Activated T-cell treated with anti-CD3 and anti-CD28 coated beads, Interleukin-2, amount 50 U/mL, for 72 hours (primary cell): Measurements from ENCODE around the gene AHCYL1. TPM values are rescaled to one million over a fixed set of nuclear protein-coding genes. Genes with fewer than 3 reads are reported as not detected.

Source experiments
- ATAC-seq, 2 donors: fragments of 150-1000 bp; cut with Tn5 transposase; replicated peaks in 1 of 2; 2 replicates each; pipeline ENCODE4 v1.10.0; 2021; ENCODE audit warnings: moderate library complexity in 2 of 2, mild to moderate bottlenecking in 1 of 2
- DNase-seq, 2 donors: peaks; one replicate each; pipeline ENCODE4 v3.0.0; 2021 to 2022; ENCODE audit warnings: mixed read lengths in 1 of 2
- H3K27ac Mint-ChIP-seq: one replicate; pipeline ENCODE4 v1.8.0; 2022; ENCODE audit warnings: mild to moderate bottlenecking, moderate library complexity, mixed read lengths
- H3K27me3 Mint-ChIP-seq: one replicate; pipeline ENCODE4 v1.8.0; 2022; ENCODE audit warnings: low read depth, mixed read lengths
- H3K36me3 Mint-ChIP-seq, 2 donors: one replicate each; pipeline ENCODE4 v1.8.0; 2022; ENCODE audit warnings: mixed read lengths in 2 of 2, mild to moderate bottlenecking in 1 of 2; ENCODE audit not compliant: insufficient read depth in 2 of 2
- H3K4me1 Mint-ChIP-seq: one replicate; pipeline ENCODE4 v1.8.0; 2022; ENCODE audit warnings: low read depth, mixed read lengths
- H3K4me3 Mint-ChIP-seq, 2 donors: one replicate each; pipeline ENCODE4 v1.8.0; 2022; ENCODE audit warnings: mild to moderate bottlenecking in 2 of 2, mixed read lengths in 2 of 2, moderate library complexity in 2 of 2
- H3K9me3 Mint-ChIP-seq, 2 donors: one replicate each; pipeline ENCODE4 v1.8.0; 2022; ENCODE audit warnings: mixed read lengths in 2 of 2
- total RNA-seq, 2 donors: library from RNA; stranded (reverse); gene quantifications; one replicate each; pipeline ENCODE4 v1.2.3, GENCODE V29; 2022

AHCYL1 gene
- total RNA-seq, 2 donors from 2014 or later: 87.0 to 101 TPM

DNA sequence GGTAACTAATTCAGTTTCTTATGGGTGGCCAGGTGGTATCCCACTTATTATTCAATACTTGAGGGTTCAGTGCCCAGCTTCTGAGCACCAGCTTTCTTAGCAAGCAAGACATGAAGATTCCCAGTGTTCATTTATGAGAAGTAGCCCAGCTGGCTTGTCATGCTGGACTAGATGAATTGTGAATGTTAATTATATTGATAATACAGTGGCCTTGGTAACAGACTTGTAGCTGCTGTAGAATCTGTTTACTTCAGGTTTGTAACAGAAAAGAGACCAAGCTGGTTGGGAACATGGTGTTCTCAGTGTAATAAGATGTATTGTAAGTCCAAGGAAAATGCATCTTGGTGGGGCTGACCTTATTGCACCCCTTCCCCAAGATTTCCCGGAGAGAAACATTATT lies 10.1 kb downstream of the AHCYL1 start:
- no peak for DNase-seq
- no peaks in the 10 kb centered on the region for H3K9me3 Mint-ChIP-seq
- H3K27ac Mint-ChIP-seq: peak overlapping the region; percentile 91
- H3K36me3 Mint-ChIP-seq: peaks cover 0 to 8% of the 10 kb centered on the region in 2 donors
- H3K27me3 Mint-ChIP-seq: no peaks in the 10 kb centered on the region
- H3K4me3 Mint-ChIP-seq: peak overlapping the region in 1 of 2 donors; percentile 9
- peaks cover 46% of the 10 kb centered on the region for H3K4me1 Mint-ChIP-seq
- ATAC-seq: no peak

- Mint-ChIP-seq H3K4me1 (peaks cover 41% of the 10 kb centered on the region), H3K27ac (peak overlapping the region; percentile 48), H3K9me3 (no peaks in the 10 kb centered on the region), H3K4me3 (peak overlapping the region in 1 of 2 donors; percentile 52), H3K27me3 (no peaks in the 10 kb centered on the region), H3K36me3 (peaks cover 0 to 8% of the 10 kb centered on the region in 2 donors)
- ATAC-seq (peak in 1 of 2 donors; percentile 50), DNase-seq (no peak)
Measured at GRCh38 chr1:109995536-109995935, 11.0 kb downstream of the AHCYL1 start.

DNA sequence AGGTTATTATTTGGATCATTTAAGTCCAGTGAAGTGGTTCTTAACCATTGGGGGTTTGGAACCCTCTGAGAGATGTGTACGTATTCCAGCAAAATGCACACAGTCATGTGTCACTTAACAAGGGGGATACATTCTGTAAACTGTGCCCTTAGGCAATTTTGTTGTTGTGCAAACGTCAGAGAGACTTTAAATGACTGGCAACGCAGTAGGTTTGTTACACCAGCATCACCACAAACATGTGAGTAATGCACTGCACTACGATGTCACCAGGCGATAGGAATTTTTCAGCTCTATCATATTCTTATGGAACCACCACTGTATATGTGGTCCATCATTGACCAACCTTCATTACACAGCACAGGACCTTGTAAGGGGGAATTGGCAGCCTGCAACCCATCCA lies 11.9 kb downstream of the AHCYL1 start:
- peaks cover 33% of the 10 kb centered on the region for H3K4me1 Mint-ChIP-seq
- ATAC-seq (peak in 1 of 2 donors; percentile 9), DNase-seq (no peak)
- H3K9me3 Mint-ChIP-seq: no peaks in the 10 kb centered on the region
- H3K4me3 Mint-ChIP-seq: peak overlapping the region in 1 of 2 donors; percentile 16
- no peaks in the 10 kb centered on the region for H3K27me3 Mint-ChIP-seq
- no peak overlapping the region for H3K27ac Mint-ChIP-seq
- H3K36me3 Mint-ChIP-seq: peaks cover 0 to 6% of the 10 kb centered on the region in 2 donors

- H3K27ac Mint-ChIP-seq: peak overlapping the region; percentile 5
- H3K27me3 Mint-ChIP-seq: no peaks in the 10 kb centered on the region
Measured at GRCh38 chr1:109997204-109997866, 12.8 kb downstream of the AHCYL1 start.

DNA sequence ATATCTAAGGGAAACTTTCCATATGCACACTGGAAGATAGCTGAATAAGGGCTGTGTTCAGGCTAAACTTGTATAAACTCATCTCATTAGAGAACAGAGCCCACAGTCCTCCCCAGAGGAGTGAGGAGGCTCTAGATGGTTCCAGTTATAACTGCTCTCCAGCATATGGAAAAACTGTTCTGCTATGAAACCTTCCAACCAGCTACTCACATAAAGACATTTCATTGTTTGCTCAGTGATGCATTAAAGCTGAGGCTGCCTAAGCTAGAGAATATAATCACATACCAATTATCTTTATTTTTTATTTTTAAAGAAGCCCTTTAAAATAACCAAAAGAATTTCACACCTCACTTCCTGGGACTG lies 13.3 kb downstream of the AHCYL1 start:
- H3K27ac Mint-ChIP-seq: peak overlapping the region; percentile 5

More at GRCh38 chr1:109997204-109997866, 12.8 kb downstream of the AHCYL1 start:
- Mint-ChIP-seq H3K9me3 (no peaks in the 10 kb centered on the region), H3K4me1 (peaks cover 26% of the 10 kb centered on the region), H3K4me3 (no peak overlapping the region), H3K36me3 (peaks cover 0 to 6% of the 10 kb centered on the region in 2 donors)
- ATAC-seq (no peak), DNase-seq (no peak)

DNA sequence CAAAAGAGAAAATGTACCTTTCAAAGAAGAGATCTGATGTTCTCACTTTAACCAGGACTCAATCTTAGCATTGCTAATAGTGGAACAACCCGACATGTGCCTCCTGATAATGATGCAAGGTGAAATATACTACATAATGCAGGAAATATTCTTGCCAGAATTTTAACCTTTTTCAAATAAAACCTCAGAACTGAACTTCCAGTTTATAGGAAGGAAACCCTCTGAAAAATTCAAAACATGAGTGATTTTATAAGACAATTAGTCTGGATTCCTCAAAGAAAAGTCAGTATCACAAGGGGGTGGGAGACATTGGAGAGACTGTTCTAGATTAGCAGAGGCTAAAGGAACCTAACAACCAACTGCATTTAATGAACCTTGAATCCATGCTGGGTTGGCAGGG lies 18.1 kb downstream of the AHCYL1 start:
- Mint-ChIP-seq H3K27ac (peak overlapping the region; percentile 91), H3K4me3 (peak overlapping the region in 1 of 2 donors; percentile 49), H3K9me3 (no peaks in the 10 kb centered on the region), H3K4me1 (peaks cover 23% of the 10 kb centered on the region), H3K36me3 (peaks cover 0 to 3% of the 10 kb centered on the region in 2 donors), H3K27me3 (no peaks in the 10 kb centered on the region)
- ATAC-seq (no peak), DNase-seq (no peak)

More for the DNA sequence above, 13.3 kb downstream of the AHCYL1 start:
- ATAC-seq (no peak), DNase-seq (no peak)
- Mint-ChIP-seq H3K4me3 (no peak overlapping the region), H3K9me3 (no peaks in the 10 kb centered on the region), H3K36me3 (peaks cover 0 to 6% of the 10 kb centered on the region in 2 donors), H3K4me1 (peaks cover 30% of the 10 kb centered on the region), H3K27me3 (no peaks in the 10 kb centered on the region)

DNA sequence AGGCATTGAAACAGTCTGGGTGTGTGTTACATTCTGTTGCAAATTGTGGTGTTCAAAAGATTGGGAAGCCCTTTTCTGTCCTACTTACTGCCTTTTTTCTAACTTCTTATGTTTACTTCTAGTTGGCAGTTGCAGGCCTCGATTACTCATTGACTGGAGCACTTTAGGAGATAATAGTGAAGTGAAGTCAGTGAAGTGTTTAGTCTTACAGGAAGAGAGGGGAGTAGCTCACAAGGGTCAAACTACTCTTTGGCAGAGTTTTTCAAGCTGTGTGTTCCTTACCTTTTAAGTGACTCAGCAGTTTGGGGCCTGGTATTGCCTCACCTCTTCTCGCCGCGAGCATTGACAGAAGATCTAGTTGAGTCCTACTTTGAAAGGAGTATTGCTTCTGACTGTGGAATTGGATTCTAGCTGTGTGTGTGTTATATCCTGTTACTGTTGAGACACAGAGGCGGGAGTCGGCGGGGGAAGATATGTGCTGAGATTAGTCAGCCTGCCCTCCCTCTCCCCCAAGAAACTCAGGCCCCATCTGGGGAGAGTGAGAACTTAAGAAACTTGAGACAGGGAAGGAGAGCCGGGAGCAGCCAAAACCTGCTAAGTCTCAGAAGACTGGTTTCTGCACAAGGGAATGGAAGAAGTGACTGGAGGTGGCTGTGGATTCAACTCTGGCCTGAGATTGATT lies 19.3 kb downstream of the AHCYL1 start:
- DNase-seq (peak; percentile 39 to 52), ATAC-seq (peak; percentile 74 to 93)
- H3K27ac Mint-ChIP-seq: peak overlapping the region; percentile 84
- H3K36me3 Mint-ChIP-seq: peaks cover 0 to 3% of the 10 kb centered on the region in 2 donors
- H3K27me3 Mint-ChIP-seq: no peaks in the 10 kb centered on the region
- H3K4me1 Mint-ChIP-seq: peaks cover 23% of the 10 kb centered on the region
- peak overlapping the region; percentile 48 to 74 for H3K4me3 Mint-ChIP-seq
- H3K9me3 Mint-ChIP-seq: no peaks in the 10 kb centered on the region

DNA sequence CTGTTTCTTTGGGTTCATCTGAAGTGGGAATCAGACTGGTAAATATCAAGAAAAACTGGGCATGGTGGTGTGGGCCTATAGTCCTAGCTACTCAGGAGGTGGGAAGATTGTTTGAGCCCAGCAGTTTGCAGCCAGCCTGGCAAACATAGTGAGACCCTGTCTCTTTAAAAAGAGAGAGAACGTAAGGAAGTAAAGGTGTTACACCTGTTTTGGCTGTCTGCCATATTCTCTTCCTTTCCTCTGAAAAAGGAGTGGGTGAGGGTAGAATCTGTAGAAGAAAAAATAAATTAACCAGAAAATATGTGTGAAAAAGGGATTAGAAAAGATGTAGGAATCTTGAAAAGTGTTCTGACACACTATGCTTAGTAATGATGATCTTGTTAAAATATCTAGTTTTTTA lies 20.0 kb downstream of the AHCYL1 start:
- DNase-seq (no peak), ATAC-seq (no peak)
- Mint-ChIP-seq H3K27ac (peak overlapping the region; percentile 84), H3K36me3 (peaks cover 2 to 3% of the 10 kb centered on the region in 2 donors), H3K4me1 (peaks cover 23% of the 10 kb centered on the region), H3K27me3 (no peaks in the 10 kb centered on the region), H3K9me3 (no peaks in the 10 kb centered on the region), H3K4me3 (peak overlapping the region in 1 of 2 donors; percentile 74)

GRCh38 chr1:110005971-110006370 lies 21.4 kb downstream of the AHCYL1 start:
- no peak for ATAC-seq

DNA sequence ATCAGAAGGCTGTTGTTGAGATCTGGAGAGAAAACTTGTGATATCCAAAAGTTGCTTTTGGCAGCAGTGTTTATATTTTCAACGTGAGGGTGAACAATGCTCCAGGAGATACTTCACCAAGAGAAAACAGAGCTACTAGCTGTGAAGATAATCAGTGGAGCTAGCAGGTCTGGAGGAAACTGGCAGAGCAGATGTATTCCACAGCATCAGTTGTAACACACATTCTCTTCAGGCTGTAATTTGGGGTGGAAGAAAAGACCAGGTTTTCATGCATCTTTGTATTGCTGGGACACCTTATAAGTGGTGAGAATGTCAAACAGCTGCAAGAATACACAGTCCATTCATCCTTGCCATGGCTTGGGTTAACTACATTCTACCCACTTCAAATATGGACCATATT lies 22.0 kb downstream of the AHCYL1 start:
- H3K36me3 Mint-ChIP-seq: peaks cover 5 to 6% of the 10 kb centered on the region in 2 donors
- H3K4me3 Mint-ChIP-seq: no peak overlapping the region
- DNase-seq (no peak), ATAC-seq (no peak)
- H3K4me1 Mint-ChIP-seq: peaks cover 23% of the 10 kb centered on the region
- no peaks in the 10 kb centered on the region for H3K27me3 Mint-ChIP-seq
- H3K9me3 Mint-ChIP-seq: no peaks in the 10 kb centered on the region
- H3K27ac Mint-ChIP-seq: no peak overlapping the region

More at GRCh38 chr1:110005971-110006370, 21.4 kb downstream of the AHCYL1 start:
- Mint-ChIP-seq H3K4me3 (no peak overlapping the region), H3K27ac (no peak overlapping the region), H3K4me1 (peaks cover 23% of the 10 kb centered on the region), H3K27me3 (no peaks in the 10 kb centered on the region), H3K36me3 (peaks cover 5 to 6% of the 10 kb centered on the region in 2 donors), H3K9me3 (no peaks in the 10 kb centered on the region)
- DNase-seq: no peak

GRCh38 chr1:110007046-110007830 lies 22.7 kb downstream of the AHCYL1 start:
- Mint-ChIP-seq H3K36me3 (peaks cover 5 to 8% of the 10 kb centered on the region in 2 donors), H3K27ac (no peak overlapping the region), H3K4me3 (no peak overlapping the region), H3K27me3 (no peaks in the 10 kb centered on the region), H3K4me1 (peaks cover 23% of the 10 kb centered on the region), H3K9me3 (no peaks in the 10 kb centered on the region)
- DNase-seq (no peak), ATAC-seq (no peak)

- H3K27ac Mint-ChIP-seq: no peak overlapping the region
- ATAC-seq (no peak), DNase-seq (no peak)
- H3K4me3 Mint-ChIP-seq: no peak overlapping the region
- peaks cover 7% of the 10 kb centered on the region for H3K4me1 Mint-ChIP-seq
- H3K36me3 Mint-ChIP-seq: peaks cover 5 to 10% of the 10 kb centered on the region in 2 donors
- no peaks in the 10 kb centered on the region for H3K9me3 Mint-ChIP-seq
- no peaks in the 10 kb centered on the region for H3K27me3 Mint-ChIP-seq
Measured at GRCh38 chr1:110008971-110009565, 24.5 kb downstream of the AHCYL1 start.
